Measurements from ENCODE around the gene SPATA2L.
"Not testable (repeated sequence)": the region's sequence is repeated elsewhere in the genome, so short reads cannot be mapped to it uniquely, and the experiment has no call there.

Gene SPATA2L

DNA sequence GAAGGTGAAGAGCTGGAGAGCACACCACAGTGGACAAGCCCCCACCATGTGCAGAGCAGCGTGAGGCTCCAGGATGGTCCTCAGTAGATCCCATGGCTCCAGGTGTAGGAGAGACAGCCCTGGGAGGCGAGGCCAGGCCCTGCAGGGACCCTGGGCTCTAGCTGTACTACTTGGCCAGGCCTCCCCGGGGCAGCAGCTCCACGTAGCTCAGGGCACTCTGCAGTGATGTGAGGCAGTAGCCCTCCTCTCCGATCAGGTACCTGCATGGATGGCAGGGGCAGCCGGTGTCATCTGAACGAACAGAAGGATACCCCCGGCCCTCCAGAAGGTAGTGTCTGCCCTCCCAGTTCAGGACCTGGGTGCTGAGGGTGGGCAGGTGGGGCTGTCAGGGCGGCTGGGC is 6.2 kb upstream of the SPATA2L start:
- no peak for DNase-seq (ENCODE audit: low read depth)
- H3K4me3 ChIP-seq (ENCODE audit: low read depth, low read length) = no peak overlapping the region
- TF ChIP-seq, protein P1, sequence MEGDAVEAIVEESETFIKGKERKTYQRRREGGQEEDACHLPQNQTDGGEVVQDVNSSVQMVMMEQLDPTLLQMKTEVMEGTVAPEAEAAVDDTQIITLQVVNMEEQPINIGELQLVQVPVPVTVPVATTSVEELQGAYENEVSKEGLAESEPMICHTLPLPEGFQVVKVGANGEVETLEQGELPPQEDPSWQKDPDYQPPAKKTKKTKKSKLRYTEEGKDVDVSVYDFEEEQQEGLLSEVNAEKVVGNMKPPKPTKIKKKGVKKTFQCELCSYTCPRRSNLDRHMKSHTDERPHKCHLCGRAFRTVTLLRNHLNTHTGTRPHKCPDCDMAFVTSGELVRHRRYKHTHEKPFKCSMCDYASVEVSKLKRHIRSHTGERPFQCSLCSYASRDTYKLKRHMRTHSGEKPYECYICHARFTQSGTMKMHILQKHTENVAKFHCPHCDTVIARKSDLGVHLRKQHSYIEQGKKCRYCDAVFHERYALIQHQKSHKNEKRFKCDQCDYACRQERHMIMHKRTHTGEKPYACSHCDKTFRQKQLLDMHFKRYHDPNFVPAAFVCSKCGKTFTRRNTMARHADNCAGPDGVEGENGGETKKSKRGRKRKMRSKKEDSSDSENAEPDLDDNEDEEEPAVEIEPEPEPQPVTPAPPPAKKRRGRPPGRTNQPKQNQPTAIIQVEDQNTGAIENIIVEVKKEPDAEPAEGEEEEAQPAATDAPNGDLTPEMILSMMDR (IDR thresholded peaks at IDR 0.05; ENCODE audit: low read depth, low read length, missing control alignments) = no peak

DNA sequence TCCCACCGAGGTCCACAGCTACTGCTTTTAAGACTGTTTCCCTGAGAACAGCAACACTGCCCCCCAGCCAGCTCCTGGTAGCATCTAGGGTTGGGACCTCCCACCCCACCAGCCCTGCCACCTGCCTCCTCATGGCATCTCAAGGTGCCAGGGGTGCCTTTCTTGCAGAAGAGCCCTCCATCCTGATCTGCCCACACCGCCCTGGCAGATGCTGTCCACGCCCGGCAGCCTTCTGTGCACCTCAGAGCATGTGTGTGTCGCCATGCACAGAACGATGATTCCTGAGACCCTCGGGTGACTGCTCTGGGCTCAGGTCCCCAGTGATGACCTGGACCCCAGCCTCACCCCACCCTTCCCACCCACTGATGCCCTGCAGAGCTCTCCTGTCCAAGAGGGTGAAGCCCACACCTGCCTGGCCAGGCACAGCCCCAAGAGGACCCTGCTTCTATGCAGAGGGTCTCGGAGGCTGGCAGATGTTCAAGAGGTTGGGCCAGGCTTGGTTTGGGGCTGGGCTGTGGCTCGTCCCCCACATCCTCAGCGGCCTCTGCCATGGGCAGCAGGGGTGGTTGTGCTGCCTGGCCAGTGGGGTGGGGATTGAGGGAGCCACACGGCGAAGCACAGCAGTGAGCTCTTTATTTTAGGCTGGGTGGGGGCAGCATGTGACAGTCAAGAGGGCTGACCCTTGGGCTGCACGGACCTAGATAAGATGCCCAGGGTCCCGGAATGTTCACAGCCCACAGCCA is 5.2 kb upstream of the SPATA2L start:
- no peak for DNase-seq (ENCODE audit: low read depth)
- no peak overlapping the region for H3K4me3 ChIP-seq (ENCODE audit: low read depth, low read length)
- TF ChIP-seq, protein P1 (IDR thresholded peaks at IDR 0.05; ENCODE audit: low read depth, low read length, missing control alignments) = no peak

DNA sequence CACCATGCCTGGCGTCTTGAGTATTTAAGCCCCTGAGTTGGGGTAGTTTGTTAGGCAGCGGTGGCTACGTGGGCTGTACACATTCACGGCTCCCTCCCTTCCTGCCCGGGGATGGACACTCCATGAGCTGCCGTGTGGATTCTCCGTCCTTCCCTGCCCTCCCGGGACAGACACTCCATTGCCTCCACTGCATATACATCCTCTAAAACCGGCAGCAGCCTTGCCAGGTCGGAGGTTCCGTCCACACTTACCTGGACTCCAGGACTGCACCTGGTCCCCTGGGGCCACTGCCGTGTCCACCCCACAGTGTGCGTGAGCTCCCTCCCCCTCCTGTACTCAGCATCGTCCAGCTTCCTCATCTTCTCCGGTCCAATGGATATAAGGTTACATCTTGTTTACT is 3.5 kb upstream of the SPATA2L start:
- TF ChIP-seq, protein P1 (IDR thresholded peaks at IDR 0.05; ENCODE audit: low read depth, low read length, missing control alignments) = no peak
- no peak for DNase-seq (ENCODE audit: low read depth)
- H3K4me3 ChIP-seq (ENCODE audit: low read depth, low read length) = no peak overlapping the region

DNA sequence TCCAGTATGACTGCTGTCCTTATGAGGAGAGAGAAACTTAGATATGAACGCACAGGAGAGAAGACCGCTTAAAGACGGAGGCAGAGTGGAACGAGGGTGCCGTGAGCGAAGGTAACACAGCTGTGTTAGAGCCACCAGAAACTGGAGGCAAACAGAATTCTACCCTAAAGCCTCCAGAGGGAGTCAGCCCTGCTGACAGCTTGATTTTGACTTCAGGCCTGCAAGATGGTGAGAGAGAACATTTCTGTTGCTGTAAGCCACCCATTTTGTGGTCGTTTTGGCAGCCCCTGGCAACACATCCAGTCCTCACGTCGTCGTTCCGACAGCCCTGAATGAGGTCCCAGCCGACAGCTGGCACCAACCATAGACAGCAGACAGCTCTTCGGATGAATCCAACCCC is 2.8 kb upstream of the SPATA2L start:
- H3K4me3 ChIP-seq (ENCODE audit: low read depth, low read length) = no peak overlapping the region
- DNase-seq (ENCODE audit: low read depth) = no peak
- TF ChIP-seq, protein P1 (IDR thresholded peaks at IDR 0.05; ENCODE audit: low read depth, low read length, missing control alignments) = no peak

DNA sequence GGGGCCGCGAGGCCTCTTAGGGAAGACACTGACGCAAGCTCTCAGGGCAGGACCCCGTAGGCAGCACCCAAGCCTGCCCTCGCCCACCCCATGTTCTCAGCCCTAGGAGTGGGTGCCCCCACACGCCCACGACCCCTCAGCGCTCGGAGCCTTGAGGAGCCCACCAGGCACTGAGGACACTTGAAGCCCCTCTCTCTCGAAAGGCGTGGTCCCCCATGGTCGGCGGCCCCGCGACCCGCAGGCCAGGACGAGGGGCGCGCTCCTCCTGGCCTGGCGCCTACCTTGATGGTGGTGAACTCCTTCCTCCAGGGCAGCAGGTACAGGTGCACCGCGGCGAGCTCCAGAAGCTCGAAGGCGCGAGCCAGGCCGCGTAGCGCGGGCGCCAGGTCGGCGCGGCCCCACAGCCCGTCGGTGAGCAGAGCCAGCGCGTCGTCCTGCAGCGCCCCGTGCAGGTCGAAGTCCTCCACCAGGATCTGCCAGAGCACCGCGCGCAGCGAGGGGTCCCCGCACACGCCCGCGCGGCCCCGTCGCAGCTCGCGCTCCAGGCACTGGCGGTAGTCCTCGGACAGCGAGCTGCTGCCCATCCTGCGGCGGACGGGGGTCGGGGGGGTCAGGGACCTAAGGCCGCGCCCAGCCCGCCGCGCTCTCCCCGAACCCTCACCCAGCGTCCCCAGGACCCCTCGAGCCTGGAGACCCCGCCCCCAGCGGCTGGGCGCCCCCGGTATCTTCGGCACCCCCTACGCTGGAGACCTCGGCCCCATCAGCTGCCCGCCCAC is 668 bp downstream of the SPATA2L start:
- TF ChIP-seq, protein P1 (IDR thresholded peaks at IDR 0.05; ENCODE audit: low read depth, low read length, missing control alignments) = peak; percentile 29
- peak overlapping the region; percentile 64 for H3K4me3 ChIP-seq (ENCODE audit: low read depth, low read length)
- DNase-seq (ENCODE audit: low read depth) = no peak

DNA sequence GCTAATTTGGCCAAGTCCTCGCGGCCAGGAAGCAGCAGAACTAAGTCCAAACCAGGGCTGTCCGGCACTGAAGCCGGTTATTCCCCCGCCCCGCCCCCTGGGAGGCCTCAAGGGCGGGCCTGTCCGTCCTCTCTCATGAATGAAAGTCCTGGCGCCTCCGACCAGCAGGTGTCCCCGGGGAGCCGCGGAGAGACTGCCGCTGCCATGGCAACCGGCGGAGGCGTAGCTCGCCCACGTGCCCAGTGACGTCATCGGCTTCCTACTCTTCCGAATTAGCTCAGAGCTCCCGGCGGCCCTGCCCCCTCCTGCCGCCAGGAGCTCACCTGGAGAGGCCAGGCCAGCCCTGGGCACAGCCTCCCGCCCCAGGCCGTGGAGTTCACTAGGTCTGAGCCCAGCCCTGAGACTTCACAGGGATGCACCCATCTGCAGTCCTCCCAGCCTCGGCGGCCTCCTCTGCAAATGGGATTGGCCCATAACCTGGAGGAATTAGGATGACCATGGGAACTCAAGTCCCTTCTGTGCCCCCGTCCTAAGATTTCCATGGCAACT is 1.3 kb downstream of the SPATA2L start:
- TF ChIP-seq, protein P1 (IDR thresholded peaks at IDR 0.05; ENCODE audit: low read depth, low read length, missing control alignments) = peak; percentile 67
- H3K4me3 ChIP-seq (ENCODE audit: low read depth, low read length) = peak overlapping the region; percentile 64
- peak; percentile 92 for DNase-seq (ENCODE audit: low read depth)

DNA sequence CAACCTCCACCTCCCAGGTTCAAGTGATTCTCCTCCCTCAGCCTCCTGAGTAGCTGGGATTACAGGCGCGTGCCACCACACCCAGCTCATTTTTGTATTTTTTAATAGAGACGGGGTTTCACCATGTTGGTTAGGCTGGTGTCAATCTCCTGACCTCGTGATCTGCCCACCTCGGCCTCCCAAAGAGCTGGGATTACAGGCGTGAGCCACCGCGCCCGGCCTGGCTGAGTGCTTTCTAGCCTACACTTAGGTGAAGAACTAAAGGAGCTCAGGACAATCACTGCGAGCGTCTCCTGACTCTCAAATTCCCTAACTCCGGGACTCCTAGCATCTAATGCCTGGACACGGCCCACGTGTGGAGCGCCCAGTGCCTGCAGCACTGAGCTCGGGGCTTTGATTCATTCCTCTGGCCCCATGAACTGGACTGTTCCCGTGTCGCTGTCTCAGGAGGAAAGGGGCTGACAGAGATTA is 1.8 kb downstream of the SPATA2L start:
- not testable (repeated sequence) for DNase-seq (ENCODE audit: low read depth); H3K4me3 ChIP-seq (ENCODE audit: low read depth, low read length)

DNA sequence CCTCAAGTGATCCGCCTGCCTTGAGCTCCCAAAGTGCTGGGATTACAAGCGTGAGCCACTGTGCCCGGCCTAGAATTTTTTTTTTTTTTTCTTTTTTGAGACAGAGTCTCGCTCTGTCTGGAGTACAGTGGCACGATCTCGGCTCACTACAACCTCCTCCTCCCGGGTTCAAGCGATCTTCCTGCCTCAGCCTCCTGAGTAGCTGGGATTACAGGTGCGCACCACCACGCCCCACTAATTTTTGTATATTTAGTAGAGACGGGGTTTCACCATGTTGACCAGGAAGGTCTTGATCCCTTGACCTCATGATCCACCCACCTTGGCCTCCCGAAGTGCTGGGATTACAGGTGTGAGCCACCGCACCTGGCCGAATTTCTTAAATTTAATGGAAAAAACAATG is 2.8 kb downstream of the SPATA2L start:
- not testable (repeated sequence) for DNase-seq (ENCODE audit: low read depth); H3K4me3 ChIP-seq (ENCODE audit: low read depth, low read length)
